CD1c-positive myeloid dendritic cell (primary cell): ENCODE measurements around the gene PCDHGC4.

Experiments
- DNase-seq: peaks from one replicate; pipeline ENCODE4 v3.0.0-alpha.2; 2016; ENCODE audit errors: extremely low spot score

Gene PCDHGC4

GRCh38 chr5:141490271-141490670, 5.4 kb downstream of the PCDHGC4 start:
- no peak for DNase-seq

- no peak for DNase-seq
These were observed 5.9 kb downstream of the PCDHGC4 start for GRCh38 chr5:141490771-141491170.

- DNase-seq, result no peak
These were observed 6.7 kb downstream of the PCDHGC4 start for GRCh38 chr5:141491323-141492167.

GRCh38 chr5:141492168-141492885, 7.5 kb downstream of the PCDHGC4 start:
- peak; percentile 27 for DNase-seq

- DNase-seq, result no peak
These were observed 8.9 kb downstream of the PCDHGC4 start for GRCh38 chr5:141493500-141494422.

GRCh38 chr5:141494761-141495452, 10.1 kb downstream of the PCDHGC4 start:
- no peak for DNase-seq

GRCh38 chr5:141495453-141495811, 10.6 kb downstream of the PCDHGC4 start:
- no peak for DNase-seq

GRCh38 chr5:141496038-141496437, 11.2 kb downstream of the PCDHGC4 start:
- DNase-seq, result no peak

- no peak for DNase-seq
These were observed 16.9 kb downstream of the PCDHGC4 start for GRCh38 chr5:141501761-141502160.

GRCh38 chr5:141503681-141504080, 18.9 kb downstream of the PCDHGC4 start:
- no peak for DNase-seq

GRCh38 chr5:141504216-141504615, 19.4 kb downstream of the PCDHGC4 start:
- DNase-seq, result no peak

GRCh38 chr5:141506381-141507155, 21.7 kb downstream of the PCDHGC4 start:
- DNase-seq, result no peak

- no peak for DNase-seq
These were observed 22.7 kb downstream of the PCDHGC4 start for GRCh38 chr5:141507387-141508091.

- DNase-seq, result peak; percentile 45
These were observed 23.6 kb downstream of the PCDHGC4 start for GRCh38 chr5:141508440-141508797.

- DNase-seq, result peak; percentile 43
These were observed 24.2 kb downstream of the PCDHGC4 start for GRCh38 chr5:141508798-141509611.

GRCh38 chr5:141510160-141510559, 25.3 kb downstream of the PCDHGC4 start:
- DNase-seq, result no peak

- no peak for DNase-seq
These were observed 26.2 kb downstream of the PCDHGC4 start for GRCh38 chr5:141510850-141511601.

- no peak for DNase-seq
These were observed 27.0 kb downstream of the PCDHGC4 start for GRCh38 chr5:141511771-141512325.
